H7 (cell line): ENCODE data around the gene RABEPK. TPM values are rescaled to one million over a fixed set of nuclear protein-coding genes. Genes with fewer than 3 reads are reported as not detected.
"Not testable (repeated sequence)": the region's sequence is repeated elsewhere in the genome, so short reads cannot be mapped to it uniquely, and the experiment has no call there.

Experiments used
- DNase-seq: peaks from one replicate; pipeline ENCODE4 v3.0.0; 2012
- H3K27me3 ChIP-seq: 2 replicates; pipeline ENCODE4 v1.6.0; 2011; ENCODE audit warnings: mild to moderate bottlenecking, low read length; ENCODE audit not compliant: control insufficient read depth, insufficient read depth
- H3K36me3 ChIP-seq: replicated peaks from 2 replicates; pipeline ENCODE4 v1.5.1; 2011; ENCODE audit warnings: low read length; ENCODE audit not compliant: control insufficient read depth, insufficient read depth
- H3K4me3 ChIP-seq: 2 replicates; pipeline ENCODE4 v1.5.1; 2011; ENCODE audit warnings: low read depth, mild to moderate bottlenecking, control low read depth, low read length, moderate library complexity; ENCODE audit not compliant: insufficient read depth
- total RNA-seq: library from RNA; depleted of rRNA; stranded (reverse); fragments of >200 nt; shearing (Covaris generic); gene quantifications from 2 replicates; pipeline ENCODE4 v1.2.3, GENCODE V29; 2014; rRNA removed

RABEPK gene
- 37.7 and 40.6 TPM in 2 replicates for total RNA-seq

GRCh38 chr9:125200216-125201047, at the start of gene RABEPK:
TSS of gene RABEPK (plus strand) at chr9:125200542. CDS start at chr9:125203014, 2,472 bp downstream.
- DNase-seq, result peak; percentile 99
- Histone ChIP-seq H3K27me3 (no peaks in the 10 kb centered on the region), H3K4me3 (peak within 1 kb of the TSS; percentile 89), H3K36me3 (no peaks in the 10 kb centered on the region; the same call in none of the 2 replicates)

- no peaks in the 10 kb centered on the region for H3K27me3 ChIP-seq
- H3K36me3 ChIP-seq, result peaks cover 14% of the 10 kb centered on the region
- H3K4me3 ChIP-seq, result no peak overlapping the region
- DNase-seq, result no peak
Observed at GRCh38 chr9:125151730-125152129, 48.6 kb upstream of the RABEPK start.

- no peak for DNase-seq
- peaks cover 14% of the 10 kb centered on the region for H3K36me3 ChIP-seq
Observed at GRCh38 chr9:125153712-125154367, 46.5 kb upstream of the RABEPK start.

DNA sequence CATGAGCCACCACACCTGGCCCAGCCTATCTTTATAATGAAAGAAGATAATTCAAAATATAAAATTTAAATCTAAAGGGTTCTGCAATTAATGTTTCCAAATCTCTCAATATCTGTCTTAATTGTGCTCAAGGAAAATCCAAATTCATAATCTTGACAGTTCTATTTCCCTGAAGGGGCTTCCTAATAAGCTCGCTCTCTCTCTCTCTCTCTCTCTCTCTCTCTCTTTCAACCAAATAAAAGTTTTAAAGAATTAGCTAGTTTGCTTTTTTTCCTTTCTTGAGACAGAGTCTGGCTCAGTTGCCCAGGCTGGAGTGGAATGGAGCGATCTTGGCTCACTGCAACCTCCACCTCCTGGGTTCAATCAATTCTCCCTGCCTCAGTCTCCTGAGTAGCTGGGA, 43.8 kb upstream of the RABEPK start:
- Histone ChIP-seq H3K36me3 (peaks cover 3% of the 10 kb centered on the region), H3K27me3 (no peaks in the 10 kb centered on the region), H3K4me3 (no peak overlapping the region)
- no peak for DNase-seq

More at GRCh38 chr9:125153712-125154367, 46.5 kb upstream of the RABEPK start:
- Histone ChIP-seq H3K27me3 (no peaks in the 10 kb centered on the region), H3K4me3 (no peak overlapping the region)

DNA sequence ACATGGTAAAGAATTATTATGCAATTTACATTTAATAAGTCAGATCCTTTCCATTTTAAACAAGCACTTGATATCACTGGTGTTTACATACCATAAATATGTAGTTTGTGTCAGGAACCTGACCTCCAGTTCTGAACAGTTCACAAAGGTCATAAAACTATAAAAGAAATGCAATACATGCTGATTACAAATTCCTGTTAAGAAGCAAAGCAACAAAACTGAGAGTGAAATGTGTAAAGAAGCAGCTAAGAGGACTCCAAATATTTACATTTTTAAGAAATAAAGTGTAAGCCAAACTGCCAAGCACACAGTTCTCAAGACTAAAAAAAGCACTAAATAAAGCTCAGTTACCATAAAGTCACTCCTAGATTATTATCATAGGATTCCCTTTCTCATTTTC, 39.6 kb upstream of the RABEPK start:
- H3K27me3 ChIP-seq, result no peaks in the 10 kb centered on the region
- H3K36me3 ChIP-seq, result no peaks in the 10 kb centered on the region
- H3K4me3 ChIP-seq, result no peak overlapping the region
- DNase-seq, result no peak

- H3K27me3 ChIP-seq, result no peaks in the 10 kb centered on the region
- H3K36me3 ChIP-seq, result no peaks in the 10 kb centered on the region
- DNase-seq, result no peak
- H3K4me3 ChIP-seq, result no peak overlapping the region
Observed at GRCh38 chr9:125161284-125161918, 38.9 kb upstream of the RABEPK start.

GRCh38 chr9:125162891-125163290, 37.5 kb upstream of the RABEPK start:
- not testable (repeated sequence) for H3K4me3 ChIP-seq, H3K36me3 ChIP-seq, DNase-seq, H3K27me3 ChIP-seq

- DNase-seq, result no peak
- Histone ChIP-seq H3K27me3 (no peaks in the 10 kb centered on the region), H3K36me3 (no peaks in the 10 kb centered on the region; the same call in 1 of the 2 replicates), H3K4me3 (no peak overlapping the region)
Observed at GRCh38 chr9:125166762-125167161, 33.6 kb upstream of the RABEPK start.

DNA sequence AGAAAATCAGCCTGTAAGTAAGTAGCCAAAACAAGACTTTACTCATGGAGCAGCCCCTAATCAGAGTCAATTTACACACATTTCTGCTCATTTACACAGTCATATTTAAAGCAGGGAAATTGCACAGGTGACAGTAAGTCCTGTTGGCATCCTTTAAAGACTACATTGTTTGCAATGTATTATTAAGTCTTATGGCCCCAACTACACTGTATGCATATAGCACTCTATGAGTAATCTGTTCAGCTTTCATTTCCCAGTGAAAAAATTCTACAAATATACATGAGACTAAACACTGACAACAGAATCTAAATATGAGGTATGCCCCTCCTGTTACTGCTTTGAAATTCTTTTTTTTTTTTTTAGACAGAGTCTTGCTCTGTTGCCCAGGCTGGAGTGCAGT, 30.4 kb upstream of the RABEPK start:
- Histone ChIP-seq H3K36me3 (no peaks in the 10 kb centered on the region; the same call in 1 of the 2 replicates), H3K4me3 (no peak overlapping the region), H3K27me3 (no peaks in the 10 kb centered on the region)
- DNase-seq, result no peak

DNA sequence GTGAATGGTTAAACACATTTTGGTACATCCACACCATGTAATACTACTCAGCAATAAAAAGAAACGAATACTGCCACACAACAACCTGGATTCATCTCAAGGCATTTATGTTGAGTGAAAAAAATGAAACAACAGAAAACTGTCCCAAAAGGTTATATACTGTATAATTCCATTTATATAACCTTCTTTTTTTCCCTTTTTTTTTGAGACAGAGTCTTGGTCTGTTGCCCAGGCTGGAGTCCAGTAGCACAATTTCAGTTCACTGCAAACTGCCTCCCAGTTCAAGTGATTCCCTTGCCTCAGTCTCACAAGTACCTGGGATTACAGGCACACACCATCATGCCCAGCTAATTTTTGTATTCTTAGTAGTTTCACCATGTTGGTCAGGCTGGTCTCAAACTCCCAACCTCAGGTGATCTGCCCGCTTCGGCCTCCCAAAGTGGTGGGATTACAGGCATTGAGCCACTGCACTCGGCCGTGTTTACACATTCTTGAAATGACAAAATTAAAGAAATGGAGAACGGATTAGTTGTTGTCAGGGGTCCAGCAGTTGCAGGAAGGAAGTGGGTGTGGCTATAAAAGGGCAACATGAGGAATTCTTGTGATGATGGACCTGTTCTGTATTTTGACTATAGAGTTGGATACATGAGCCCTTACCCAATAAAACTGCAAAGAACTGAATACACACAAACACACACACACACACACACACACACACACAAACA, 28.1 kb upstream of the RABEPK start:
- Histone ChIP-seq H3K4me3 (no peak overlapping the region), H3K36me3 (no peaks in the 10 kb centered on the region; the same call in 1 of the 2 replicates), H3K27me3 (no peaks in the 10 kb centered on the region)
- no peak for DNase-seq

- no peaks in the 10 kb centered on the region for H3K27me3 ChIP-seq
- no peak for DNase-seq
- no peak overlapping the region for H3K4me3 ChIP-seq
- H3K36me3 ChIP-seq, result no peaks in the 10 kb centered on the region
Observed at GRCh38 chr9:125176636-125177035, 23.7 kb upstream of the RABEPK start.

- Histone ChIP-seq H3K36me3 (no peaks in the 10 kb centered on the region), H3K4me3 (no peak overlapping the region), H3K27me3 (no peaks in the 10 kb centered on the region)
- DNase-seq, result no peak
Observed at GRCh38 chr9:125177888-125178287, 22.5 kb upstream of the RABEPK start.

DNA sequence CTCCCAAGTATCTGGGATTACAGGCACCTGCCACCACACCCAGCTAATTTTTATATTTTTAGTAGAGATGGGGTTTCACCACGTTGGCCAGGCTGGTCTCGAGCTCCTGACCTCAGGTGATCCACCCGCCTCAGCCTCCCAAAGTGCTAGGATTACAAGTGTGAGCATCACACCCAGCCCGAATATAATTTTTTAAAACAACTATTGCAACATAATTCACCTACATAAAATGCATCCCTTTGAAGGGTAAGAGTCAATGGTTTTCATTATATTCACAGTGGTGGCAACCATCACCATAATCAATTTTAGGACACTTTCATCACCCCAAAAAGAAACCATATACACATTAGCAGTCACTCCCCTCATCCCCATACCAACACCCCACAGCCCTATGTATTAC, 20.6 kb upstream of the RABEPK start:
- H3K36me3 ChIP-seq, DNase-seq, H3K4me3 ChIP-seq, H3K27me3 ChIP-seq: not testable (repeated sequence)

- no peak for DNase-seq
- no peak overlapping the region for H3K4me3 ChIP-seq
- no peaks in the 10 kb centered on the region for H3K36me3 ChIP-seq
- H3K27me3 ChIP-seq, result no peaks in the 10 kb centered on the region
Observed at GRCh38 chr9:125180876-125181275, 19.5 kb upstream of the RABEPK start.
